Muscle of arm (tissue), 12 donors: ENCODE data around the gene ANXA4. TPM values are rescaled to one million over a fixed set of nuclear protein-coding genes. Genes with fewer than 3 reads are reported as not detected.
"Not testable (repeated sequence)": the region's sequence is repeated elsewhere in the genome, so short reads cannot be mapped to it uniquely, and the experiment has no call there.

ENCODE experiments used
- DNase-seq: peaks from one replicate; pipeline ENCODE4 v3.0.0-alpha.2; 2013
- polyA plus RNA-seq, 12 donors: library from polyadenylated mRNA; unstranded; fragments of 120-200 nt; gene quantifications; one replicate each; pipeline ENCODE4 v1.2.1, GENCODE V29; 2013; ENCODE audit not compliant: insufficient read length in 12 of 12

Gene ANXA4
- polyA plus RNA-seq, 12 donors = 24.0 to 68.2 (median 29.4) TPM; not detected in 1

DNA sequence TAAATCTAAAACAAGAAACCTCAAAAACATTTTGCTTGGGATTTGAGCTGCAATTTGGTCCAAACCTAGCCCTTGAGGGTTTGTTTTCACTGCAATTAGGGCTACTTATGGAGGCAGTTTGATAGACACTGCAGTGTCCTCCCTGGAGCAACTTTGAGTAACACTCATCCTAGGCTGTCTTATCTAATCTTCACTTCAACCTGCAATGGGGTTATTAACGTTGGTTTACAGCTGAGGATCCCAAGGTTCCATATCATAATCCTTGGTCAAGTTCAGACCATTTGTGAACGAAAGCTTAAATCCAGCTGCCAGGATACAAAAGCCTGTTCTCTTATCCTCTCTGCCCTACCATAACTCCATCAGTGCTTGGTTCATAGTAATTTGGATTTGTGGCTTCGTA lies 2.5 kb downstream of the ANXA4 start:
- no peak for DNase-seq

DNA sequence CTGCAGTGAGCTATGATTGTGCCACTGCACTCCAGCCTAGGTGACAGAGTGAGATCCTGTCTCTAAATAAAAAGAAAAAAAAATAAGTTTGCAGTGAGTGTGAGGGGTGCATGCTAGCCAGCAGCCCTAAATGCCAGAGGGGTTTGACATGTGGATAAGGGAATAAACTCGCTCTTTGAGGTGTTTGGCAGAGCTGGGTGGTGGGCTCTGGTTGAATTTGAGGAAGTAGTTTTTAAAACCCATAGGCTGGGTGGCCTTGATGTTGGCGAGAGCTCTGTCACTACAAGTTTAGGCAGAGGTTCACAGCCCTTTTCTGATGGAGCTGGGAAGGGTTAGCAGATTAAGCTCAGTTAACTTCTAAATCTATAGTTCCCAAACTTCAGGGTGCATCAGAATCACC lies 3.1 kb downstream of the ANXA4 start:
- no peak for DNase-seq

DNA sequence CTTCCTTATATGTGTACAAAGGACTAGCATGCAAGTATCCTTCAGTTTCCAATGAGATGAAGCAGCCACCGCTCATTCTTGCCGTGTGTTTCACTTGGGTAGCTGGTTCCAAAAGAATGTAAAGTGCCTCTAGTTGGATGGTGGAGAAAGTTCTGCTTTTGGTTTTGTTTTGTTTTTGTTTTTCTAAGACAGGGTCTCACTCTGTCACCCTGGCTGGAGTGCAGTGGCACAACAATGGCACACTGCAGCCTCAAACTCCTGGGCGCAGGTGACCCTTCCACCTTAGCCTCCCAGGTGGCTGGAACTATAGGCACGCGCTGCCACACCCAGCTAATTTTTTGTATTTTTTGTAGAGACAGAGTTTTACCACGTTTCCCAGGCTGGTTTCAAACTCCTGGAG lies 8.3 kb downstream of the ANXA4 start:
- DNase-seq = no peak

DNA sequence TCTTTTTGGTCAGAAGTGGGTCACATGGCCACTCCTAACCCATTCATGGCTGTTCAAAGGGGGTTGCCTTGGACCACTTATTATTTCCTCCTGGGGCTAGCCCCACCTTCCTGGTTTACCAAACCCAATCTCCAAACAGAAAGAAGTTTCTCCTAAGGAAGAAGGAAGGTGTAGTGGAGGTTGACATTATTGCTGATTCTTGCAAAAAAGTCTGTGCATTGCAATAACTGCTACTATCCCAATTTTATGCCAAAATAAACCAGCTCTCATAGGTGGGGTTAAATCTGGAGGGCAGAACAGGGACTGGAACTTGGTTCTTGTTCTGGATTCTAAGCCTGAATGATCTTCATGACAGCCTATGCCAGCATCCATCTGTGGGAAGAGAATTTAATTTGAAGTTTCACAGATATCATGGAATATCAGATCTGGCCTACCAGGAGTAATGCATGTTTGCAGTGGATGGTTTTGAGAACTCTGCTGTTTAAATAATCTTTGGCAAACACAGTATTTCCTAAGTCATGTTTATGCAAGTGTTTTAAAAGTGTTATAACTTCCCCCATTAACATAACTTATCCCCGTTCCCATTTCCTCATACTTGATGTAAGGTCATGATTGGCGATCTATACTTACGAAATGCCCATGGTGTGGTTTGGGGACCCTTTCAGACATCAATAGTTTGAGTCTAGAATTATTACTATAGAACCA lies 11.9 kb downstream of the ANXA4 start:
- DNase-seq = no peak

DNA sequence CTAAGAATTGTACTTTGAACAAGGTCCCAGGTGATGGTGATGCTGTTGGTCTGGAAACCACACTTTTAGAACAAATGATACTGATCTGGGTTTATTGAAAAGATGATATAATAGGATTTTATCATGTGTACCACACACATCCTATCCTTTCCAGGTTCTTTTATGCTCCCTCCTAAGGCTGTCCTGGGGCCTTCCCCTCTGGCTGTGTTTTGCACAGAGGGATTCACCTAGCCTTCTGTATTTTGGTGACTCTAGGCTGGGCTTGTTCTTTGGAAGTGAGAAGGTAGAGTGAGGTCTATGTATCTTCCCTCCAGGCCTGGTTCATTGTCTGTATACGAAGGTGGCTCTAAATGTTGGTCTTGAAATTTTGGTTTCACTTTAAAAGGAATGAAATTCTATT lies 12.7 kb downstream of the ANXA4 start:
- no peak for DNase-seq

DNA sequence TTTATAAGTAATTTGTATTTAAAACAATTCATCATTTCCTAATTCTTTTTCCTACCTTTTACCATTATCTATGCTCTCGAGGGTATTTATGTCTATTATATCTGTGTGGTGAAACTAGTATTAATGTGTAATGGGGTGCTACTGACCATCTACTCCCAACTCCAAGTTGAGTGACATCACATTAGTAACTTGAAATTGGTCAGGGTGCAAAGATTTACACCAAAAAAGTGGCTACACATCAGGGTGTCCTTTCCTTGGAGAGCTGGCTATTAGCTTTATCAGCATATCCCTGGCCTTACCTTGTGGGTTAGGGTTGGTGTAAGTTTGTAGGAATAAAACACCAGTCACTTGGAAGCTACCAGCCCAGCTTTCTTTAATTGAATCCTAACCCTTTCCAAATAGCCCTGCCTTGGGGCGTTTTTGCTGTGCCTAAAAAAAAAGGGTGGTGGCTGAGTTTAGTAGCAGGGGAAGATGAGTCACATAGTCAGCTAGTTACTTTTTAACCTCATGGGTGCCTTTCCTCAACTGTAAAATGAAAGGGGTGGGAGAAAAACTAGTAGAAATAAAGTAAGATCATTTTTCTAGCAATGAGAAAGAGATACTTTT lies 14.0 kb downstream of the ANXA4 start:
- no peak for DNase-seq

DNA sequence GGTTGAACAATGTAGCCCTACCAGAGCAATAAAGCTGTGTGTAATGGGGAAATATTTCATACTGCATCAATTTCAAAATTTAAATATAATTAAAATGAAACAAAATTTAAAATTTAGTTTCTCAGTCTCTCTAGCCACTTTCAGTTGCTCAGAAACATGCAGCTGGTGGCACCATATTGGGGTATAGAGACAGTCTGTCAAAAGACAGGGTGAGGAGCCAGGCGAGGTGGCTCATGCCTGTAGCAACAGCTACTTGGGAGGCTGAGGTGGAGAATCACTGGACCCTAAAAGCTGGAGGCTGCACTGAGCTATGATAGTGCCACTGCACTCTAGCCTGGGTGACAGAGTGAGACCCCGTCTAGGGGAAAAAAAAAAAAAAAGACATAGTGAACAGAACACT lies 20.1 kb downstream of the ANXA4 start:
- DNase-seq = no peak

DNA sequence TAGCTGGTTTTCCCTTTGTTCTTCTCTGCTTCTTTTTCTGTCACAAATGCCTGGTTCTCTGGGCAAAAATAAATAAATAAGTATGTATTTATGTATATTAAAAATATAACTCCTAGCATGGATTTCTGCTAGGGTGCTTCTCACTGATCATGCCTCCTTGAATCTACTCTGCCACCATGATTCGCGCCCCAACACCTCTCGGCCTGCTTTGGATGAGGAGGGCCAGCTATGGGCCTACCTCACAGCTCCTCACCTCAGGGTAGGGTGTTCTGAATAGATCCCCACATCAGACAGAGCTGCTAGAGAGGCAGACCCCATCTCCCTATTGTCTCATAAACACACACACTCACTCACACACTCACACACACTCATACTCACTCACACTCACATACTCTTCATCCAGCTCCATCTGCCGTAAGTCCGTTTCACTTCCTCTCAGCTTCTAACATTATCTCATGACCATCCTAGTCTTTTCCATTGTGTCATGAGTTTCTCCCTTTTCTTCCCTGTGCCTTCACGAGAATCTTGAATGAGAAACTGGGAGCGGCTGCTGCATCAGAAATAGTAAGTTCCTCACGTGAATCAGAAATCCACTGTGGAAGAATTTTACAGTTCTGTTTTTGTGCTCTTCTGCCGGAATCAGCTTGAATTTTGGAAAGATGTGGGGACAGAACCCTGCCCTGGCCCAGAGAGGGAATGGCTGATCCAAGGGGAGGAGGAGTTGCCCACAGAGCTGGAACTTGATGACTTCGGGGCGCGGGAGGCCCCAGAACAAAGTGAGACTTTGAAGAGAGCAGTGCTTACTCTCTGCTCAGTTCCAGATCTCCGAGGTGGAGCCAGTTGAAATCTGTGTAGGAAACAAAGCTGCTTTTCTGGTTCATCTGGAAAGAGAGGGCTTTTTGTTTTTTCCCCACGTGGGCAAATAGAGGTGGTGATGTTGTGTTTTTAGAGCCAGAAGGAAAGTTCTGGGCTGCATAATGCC lies 20.9 kb downstream of the ANXA4 start:
- peak; percentile 43 for DNase-seq

DNA sequence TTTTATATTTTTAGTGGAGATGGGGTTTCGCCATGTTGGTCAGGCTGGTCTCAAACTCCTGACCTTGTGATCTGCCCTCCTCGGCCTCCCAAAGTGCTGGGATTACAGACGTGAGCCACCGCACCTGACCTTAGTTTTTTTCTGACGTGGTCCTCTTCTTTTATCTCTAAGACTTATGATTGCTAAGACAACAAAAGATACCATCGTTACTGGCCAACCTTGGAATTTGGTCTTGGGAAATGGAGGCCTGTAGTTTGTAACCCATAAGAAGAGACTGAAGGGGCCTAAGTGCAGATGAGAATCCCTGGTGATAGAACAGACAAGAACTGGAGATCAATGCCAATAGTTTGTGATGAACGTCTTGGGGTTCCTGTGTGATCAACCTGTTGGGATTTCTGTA lies 21.9 kb downstream of the ANXA4 start:
- not testable (repeated sequence) for DNase-seq

DNA sequence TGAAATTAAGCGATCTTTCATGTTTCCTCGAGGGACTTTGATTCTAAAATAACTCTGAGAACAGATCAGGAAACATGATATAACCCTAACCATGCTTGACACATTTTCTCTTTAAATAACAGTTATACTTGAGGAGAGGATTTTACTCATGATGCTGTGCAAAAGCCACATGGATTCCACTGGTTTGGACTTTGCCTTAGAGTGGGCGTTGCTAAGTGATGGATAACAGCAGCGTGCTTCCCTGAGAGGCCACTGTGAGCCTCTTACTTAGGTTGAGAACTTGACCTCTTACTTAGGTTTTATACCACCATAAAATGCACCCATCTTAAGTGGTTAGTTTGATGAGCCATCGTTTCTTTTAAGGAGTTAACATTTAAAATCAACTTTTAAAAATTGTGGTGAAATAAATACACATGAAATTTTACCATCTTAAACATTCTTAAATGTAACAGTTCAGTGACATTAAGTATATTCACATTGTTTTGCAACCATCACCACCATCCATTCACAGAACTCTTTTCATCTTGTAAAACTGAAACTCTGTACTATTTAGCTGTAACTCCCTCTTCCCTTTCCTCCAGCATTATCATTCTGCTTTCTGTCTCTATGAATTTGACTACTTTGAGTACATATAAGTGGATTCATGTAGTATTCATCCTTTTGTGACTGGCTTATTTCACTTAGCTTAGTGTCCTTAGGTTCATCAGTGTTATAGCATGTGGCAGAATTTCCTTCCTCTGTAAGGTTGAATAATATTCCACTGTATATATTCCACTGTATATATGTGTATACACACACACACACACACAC lies 22.6 kb downstream of the ANXA4 start:
- no peak for DNase-seq

DNA sequence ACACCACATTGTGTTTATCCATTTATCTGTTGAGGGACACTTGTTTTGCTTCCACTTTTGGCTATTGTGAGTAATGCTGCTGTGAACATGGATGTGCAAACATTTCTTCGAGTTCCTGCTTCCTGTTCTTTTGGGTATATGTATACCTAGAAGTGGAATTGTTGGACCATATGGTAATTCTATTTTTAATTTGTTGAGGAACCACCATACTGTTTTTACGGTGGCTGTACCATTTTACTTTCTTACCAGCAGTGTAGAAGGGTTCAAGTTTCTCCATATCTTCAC lies 23.1 kb downstream of the ANXA4 start:
- no peak for DNase-seq

DNA sequence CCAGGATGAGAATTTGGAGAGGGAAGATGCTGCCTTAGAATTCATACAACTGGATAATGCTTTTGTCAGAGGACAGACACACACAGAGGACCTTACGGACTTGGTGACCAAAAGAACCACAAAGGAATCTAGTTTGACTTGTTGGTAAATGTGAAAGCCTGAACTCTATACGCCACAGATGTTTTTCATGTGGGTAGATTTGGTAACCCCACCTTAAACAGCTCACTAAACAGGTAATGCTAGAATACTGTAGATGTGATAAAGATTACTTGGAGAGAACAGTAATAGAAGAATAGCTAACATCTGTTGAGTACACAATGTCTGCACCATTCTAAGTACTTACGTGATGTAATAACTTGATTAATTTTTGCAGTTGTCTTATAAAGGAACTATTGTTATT lies 24.1 kb downstream of the ANXA4 start:
- no peak for DNase-seq

DNA sequence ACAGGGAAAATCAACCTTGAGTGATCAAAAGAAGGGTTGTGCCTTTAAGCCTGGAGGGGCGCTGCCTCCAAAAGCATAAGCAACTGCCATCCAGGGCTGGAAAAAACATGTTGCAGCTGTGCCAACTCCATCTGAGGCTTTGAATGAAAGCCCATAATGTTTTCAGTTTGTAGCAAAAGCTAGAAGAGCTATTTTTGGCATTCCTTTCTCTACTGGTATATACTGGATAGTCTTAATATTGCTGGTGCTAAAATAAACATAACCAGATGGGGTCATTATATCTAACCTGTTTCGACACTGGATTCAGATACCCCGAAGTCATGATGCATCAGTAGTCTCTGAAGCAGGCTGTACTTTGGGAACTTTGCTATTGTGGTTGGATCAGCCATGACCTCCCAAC lies 25.1 kb downstream of the ANXA4 start:
- no peak for DNase-seq

DNA sequence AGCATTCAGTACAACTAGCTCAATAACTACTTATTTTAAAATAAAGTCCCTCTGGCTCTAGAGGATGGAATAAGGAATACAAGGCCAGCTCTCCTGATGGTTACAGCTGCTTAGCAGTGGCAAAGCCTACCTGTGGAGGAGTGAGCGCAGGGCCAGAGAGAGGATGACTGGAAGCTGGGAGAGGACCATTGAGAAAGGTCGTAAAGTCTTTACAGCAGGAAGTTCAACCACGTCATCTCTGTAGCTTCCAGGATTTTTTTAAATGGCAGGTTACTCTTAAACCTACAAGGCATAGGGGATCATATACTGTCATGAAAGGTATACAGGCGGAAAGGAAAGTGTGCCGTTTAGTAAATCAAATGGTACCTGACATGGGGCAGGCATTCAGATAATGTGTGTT lies 26.3 kb downstream of the ANXA4 start:
- DNase-seq = no peak

DNA sequence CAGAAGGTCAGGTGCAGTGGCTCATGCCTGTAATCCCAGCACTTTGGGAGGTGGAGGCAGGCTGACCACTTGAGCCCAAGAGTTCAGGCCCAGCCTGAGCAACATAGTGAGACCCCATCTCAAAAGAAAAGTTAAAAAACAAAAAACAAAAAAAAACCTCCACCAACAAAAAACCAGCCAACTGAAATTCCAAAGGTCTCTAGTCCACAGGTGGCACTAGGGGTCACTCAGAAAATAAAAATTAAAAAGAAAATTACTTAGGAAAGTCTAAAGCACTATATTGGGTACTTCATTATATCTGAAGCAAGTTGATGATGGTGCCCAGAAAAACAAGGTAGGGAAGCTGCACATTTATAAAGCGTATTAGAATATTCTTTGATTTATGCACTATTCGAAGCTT lies 26.9 kb downstream of the ANXA4 start:
- DNase-seq = no peak

DNA sequence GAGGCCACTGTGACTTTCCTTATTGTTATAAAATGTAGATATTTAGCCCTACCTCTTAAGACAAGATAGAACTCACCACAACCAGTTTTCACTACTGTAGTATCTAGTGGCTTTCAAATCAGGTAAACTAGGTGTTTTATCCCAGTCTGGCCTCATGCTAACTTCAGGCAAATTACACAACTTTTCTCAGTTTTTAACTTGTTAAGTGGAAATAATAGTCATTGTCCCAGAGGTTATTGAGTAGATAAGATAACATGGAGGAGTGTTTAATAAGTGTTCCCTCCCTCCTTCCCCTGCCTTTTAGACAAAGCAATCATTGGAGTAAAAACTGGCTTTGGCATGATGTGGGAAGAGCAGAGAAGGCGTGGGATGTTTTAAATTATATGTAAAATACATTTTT lies 27.3 kb downstream of the ANXA4 start:
- DNase-seq = no peak

DNA sequence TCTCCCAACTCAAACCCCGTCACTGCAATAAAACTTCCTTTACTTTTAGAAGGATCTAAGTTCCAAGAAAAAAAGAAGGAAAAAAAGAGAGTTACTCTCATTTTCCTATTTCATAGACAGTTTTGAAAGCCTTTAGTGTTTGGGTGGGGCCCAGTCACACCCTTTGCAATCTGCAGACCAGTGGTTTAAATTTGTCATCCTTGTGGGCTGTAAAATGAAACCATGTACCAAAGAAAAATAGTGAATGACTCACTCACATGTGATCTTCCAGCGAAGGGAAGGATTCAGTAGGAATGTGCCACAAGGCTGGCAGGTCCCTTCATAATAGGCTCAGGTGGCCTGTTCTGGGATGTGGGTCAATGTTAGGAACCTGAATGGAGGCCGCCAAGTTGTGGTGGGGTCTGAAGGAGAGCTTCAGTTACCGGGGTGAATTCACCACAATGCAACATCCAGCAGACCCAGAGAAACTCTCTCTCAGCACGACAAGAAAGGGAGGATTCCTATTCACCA lies 28.3 kb downstream of the ANXA4 start:
- no peak for DNase-seq

DNA sequence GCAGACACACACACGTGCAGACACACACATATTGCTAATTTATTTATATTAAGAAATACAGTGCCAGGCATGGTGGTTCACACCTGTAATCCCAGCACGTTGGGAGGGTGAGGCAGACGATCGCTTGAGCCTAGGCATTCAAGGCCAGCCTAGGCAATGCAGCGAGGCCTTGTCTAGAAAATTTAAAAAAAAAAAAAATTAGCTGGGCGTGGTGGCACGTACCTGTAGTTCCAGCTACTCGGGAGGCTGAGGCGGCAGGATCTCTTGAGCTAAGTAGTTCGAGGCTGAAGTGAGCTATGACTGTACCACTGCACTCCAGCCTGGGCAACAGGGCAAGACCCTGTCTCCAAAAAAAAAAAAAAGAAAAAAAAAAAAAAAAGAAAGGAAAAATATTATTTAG lies 28.8 kb downstream of the ANXA4 start:
- no peak for DNase-seq

DNA sequence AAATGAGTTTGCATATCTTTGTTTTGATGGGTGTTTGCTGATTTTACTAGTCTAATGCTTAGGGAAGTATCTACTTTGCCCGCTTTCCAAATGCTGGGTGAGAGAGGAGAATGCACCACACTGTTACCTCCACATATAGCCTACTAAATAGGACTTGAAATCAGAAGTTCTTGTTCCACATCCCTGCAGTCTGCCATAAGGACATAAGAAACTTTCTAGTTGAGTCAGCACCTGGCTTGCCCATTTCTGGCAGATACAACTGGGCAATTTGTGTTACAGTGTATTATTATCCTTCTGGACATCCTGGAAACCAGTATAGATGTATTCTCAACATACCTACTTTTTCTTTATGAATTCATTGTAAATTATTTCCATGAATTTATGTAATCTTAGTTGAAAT lies 29.5 kb downstream of the ANXA4 start:
- no peak for DNase-seq

DNA sequence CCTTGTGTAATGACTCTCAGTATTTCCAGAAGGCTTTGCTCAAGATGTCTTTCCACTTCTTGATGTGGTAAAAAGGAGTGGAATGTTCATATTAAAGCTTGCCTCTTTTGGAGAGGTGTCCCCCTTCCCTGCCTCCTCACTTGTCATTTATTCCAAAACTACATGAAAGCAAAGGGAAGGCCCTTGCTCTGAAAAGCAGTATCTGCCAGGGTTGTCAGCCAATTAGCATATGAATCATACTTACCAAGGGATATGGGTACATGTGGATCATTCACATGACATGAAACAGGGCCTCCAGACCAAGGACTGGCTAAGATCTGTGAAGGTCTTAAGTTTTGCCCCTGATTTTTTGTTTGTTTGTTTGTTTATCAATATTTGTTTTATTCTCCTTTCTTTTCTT lies 31.3 kb downstream of the ANXA4 start:
- DNase-seq = no peak

DNA sequence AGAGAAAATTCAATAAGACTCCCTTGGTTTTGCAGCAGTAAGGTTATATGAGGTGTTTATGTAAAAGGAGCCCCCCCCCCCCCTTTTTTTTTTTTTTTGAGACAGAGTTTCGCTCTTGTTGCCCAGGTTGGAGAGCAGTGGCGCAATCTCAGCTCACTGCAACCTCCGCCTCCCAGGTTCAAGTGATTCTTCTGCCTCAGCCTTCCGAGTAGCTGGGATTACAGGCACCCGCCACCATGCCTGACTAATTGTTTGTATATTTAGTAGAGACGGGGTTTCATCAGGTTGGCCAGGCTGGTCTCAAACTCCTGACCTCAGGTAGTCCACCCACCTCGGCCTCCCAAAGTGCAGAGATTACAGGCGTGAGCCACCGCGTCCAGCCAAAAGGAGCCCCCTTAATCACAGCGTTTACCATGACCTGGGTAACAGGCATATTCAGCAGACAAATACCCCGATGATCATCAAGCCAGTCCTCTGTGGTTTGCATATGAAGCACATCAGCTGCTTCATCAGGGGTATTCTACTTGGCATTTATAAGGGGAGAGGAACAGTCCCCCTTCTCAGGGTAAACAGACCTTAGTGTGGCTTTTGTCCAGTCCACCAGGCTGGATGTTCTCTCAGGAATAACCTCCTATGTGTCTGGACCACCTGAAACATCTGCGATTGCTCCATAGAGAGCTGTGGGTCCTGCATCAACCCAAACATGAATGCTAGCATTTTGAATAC lies 32.5 kb downstream of the ANXA4 start:
- not testable (repeated sequence) for DNase-seq
